GM13976 (cell line): ENCODE data around the gene SLC6A11.

Experiments used
- DNase-seq: peaks from one replicate; pipeline ENCODE4 v3.0.0; 2012; ENCODE audit warnings: low spot score
- in situ Hi-C: fragments of 300-500 bp; cut with MboI; formaldehyde crosslinking; loops from one replicate; pipeline ENCODE4 v1.12.0; 2022; ENCODE audit warnings: low sequenced_read_pairs, mixed read lengths, inconsistent platforms; ENCODE audit not compliant: unreplicated experiment
- TF ChIP-seq, protein P1 (sequence below): IDR thresholded peaks from 2 replicates; pipeline ENCODE4 v1.5.1; 2012; ENCODE audit warnings: borderline replicate concordance, mild to moderate bottlenecking; ENCODE audit not compliant: insufficient read depth; ENCODE audit errors: extremely low read depth, missing control alignments, control extremely low read depth

Gene SLC6A11

DNA sequence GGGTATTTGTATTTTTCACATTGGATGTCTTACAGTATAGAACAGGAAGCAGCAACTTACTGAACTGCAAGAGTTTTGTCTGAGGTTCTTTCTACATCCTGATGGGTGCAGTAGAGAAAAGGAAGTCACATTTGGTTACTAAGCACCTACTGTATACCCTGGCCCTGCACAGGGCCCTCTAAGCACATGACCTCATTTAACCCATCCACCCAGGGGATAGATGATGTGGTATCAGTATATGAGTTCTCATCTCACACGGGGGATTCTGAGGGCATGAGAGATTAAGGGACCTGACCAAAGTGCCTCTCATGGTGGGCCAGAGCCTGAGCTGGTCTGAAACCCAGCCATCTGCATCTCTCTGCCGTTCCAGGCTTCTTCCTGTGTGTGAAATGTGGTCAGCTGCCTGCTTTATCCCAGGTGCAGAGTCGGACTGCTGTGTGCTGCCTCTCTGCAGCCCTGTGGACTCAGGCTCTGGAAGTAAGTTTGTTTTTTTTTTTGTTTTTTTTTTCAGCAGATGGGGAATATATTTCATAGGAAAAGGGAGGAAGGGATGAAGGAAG lies 17.9 kb downstream of the SLC6A11 start:
- in situ Hi-C loops: no loop called here

DNA sequence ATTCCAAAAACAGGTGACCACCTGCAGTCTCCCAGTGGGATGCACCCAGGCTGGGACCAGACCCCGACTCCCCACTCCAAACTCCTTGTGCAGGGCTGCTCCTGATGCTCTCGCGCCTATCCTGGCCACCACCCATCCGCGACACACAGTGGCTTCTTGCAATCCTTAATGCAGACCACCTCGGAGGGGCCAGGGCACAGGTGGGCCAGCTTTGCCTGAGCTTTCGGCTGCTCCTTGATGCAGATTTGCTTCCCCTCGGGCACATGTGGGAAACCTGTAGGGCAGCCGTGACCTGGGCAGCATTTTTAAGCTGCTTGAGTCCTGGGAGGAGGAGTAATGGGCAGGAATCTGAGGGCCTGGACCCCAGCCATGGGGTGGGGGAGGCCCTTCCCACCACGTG lies 18.9 kb downstream of the SLC6A11 start:
- DNase-seq: no peak
- in situ Hi-C loops: no loop called here
- TF ChIP-seq, protein P1, sequence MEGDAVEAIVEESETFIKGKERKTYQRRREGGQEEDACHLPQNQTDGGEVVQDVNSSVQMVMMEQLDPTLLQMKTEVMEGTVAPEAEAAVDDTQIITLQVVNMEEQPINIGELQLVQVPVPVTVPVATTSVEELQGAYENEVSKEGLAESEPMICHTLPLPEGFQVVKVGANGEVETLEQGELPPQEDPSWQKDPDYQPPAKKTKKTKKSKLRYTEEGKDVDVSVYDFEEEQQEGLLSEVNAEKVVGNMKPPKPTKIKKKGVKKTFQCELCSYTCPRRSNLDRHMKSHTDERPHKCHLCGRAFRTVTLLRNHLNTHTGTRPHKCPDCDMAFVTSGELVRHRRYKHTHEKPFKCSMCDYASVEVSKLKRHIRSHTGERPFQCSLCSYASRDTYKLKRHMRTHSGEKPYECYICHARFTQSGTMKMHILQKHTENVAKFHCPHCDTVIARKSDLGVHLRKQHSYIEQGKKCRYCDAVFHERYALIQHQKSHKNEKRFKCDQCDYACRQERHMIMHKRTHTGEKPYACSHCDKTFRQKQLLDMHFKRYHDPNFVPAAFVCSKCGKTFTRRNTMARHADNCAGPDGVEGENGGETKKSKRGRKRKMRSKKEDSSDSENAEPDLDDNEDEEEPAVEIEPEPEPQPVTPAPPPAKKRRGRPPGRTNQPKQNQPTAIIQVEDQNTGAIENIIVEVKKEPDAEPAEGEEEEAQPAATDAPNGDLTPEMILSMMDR: no peak

More for the DNA sequence above, 17.9 kb downstream of the SLC6A11 start:
- TF ChIP-seq, protein P1: no peak
- DNase-seq: no peak

DNA sequence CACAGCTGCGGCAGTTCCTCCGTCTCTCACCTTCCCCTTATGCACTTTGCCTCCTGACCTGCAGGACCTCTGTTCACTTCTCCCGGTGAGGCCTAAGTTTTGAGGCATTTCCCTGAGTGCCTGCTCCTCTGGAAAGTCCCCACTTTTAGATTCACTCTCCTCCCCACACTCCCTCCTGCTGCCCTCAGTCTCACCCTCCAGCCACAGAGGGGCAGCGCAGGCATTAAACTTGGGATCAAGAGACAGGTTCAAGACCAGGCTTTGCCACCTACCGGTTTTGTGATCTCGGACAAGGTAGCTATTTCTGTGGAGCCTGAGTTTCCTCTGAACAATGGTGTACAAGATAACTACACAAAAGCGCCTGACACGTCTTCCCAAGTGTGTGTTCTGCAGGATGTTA lies 19.4 kb downstream of the SLC6A11 start:
- DNase-seq: no peak
- in situ Hi-C loops: no loop called here
- TF ChIP-seq, protein P1: no peak

DNA sequence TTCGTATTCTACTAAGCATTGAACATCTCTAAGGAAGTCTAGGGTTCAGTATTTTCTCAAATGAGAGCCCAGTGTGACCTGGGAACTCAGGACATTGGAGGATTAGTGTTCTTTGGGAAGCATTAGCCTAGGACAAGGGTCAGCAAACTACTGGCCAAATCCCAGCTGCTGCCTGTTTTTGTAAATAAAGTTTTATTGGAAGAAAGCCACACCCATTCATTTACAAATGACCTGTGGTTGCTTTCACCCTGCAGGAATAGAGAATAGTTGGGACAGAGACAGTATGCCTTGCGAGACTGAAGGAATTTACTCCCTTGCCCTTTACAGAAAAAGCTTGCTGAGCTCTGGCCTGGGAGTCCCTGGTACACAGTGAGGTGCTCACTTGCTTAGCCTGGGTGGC lies 20.6 kb downstream of the SLC6A11 start:
- in situ Hi-C loops: no loop called here
- TF ChIP-seq, protein P1: no peak
- no peak for DNase-seq

DNA sequence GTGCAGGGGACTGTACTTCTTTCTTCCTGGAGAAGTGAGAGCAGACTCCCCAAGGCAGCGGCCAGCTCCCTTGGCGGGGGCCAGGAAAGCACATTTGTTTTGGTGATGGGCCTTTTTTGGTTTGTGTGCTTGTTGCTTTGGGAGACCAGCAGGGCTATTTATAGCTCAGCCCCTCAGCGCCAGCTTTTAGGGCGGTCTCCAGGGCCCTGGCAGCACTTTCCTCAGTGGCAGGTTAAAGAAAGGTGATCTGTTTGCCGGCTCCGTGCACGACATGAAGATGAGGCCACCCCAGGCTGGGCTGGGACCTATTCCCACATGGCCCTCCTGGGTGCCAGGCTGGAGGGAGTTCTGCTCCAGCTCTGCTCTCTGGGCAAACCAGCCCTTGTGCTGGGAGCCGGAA lies 21.8 kb downstream of the SLC6A11 start:
- TF ChIP-seq, protein P1: no peak
- DNase-seq: no peak
- in situ Hi-C loops: no loop called here

DNA sequence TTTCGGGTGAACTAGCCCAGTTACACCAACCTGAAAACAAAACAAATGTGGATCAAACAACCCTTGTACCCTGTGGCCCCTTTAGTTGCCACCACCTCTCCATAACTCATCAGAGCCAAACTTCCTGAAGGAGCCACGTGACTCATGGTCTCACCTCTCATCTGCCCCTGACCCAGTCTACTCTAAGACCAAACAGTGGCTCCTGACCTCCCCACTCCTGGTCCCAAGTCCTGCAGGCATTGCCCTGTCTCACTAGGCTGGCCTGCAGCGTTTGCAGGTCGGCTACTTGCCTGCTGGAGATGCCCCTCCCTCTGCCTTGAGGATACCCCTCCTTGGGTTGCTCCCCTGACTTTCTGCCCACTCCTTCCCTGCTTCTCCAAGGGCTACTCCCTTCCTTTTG lies 23.1 kb downstream of the SLC6A11 start:
- in situ Hi-C loops: no loop called here
- TF ChIP-seq, protein P1: no peak
- DNase-seq: no peak
